Gastrocnemius medialis (tissue), 4 donors: ENCODE data around the gene DYNLRB1.

Experiments
- CTCF ChIP-seq, 5 experiments: fragments of 450-650 bp in 3 of 5; fragments of 200-600 bp in 2 of 5; sonication (generic) in 2 of 5; IDR thresholded peaks in 4 of 5; conservative IDR thresholded peaks in 1 of 5; 1 replicate in 4 of 5; 2 replicates in 1 of 5; pipeline ENCODE4 v1.5.1; 2016 to 2019; ENCODE audit warnings: antibody characterized with exemption in 5 of 5, mild to moderate bottlenecking in 3 of 5, moderate library complexity in 3 of 5
- POLR2A ChIP-seq, 2 donors: fragments of 450-650 bp; IDR thresholded peaks; one replicate each; pipeline ENCODE4 v1.6.1; 2017; ENCODE audit warnings: antibody characterized with exemption in 2 of 2, mild to moderate bottlenecking in 2 of 2, moderate library complexity in 2 of 2

- TF ChIP-seq CTCF (IDR thresholded peaks at IDR 0.05 in 4 of 5, conservative IDR thresholded peaks at IDR 0.05 in 1 of 5) (no peak), POLR2A (IDR thresholded peaks at IDR 0.05) (no peak)
Observed at GRCh38 chr20:34549291-34549928, 33.2 kb downstream of the DYNLRB1 start.
